Left lobe of liver (tissue), 2 donors: Measurements from ENCODE around the gene NKAIN4. TPM values are rescaled to one million over a fixed set of nuclear protein-coding genes. Genes with fewer than 3 reads are reported as not detected.
"Not testable (repeated sequence)": the region's sequence is repeated elsewhere in the genome, so short reads cannot be mapped to it uniquely, and the experiment has no call there.

Experiments used
- ATAC-seq: fragments of 200-7000 bp; cut with Tn5 transposase; one replicate; pipeline ENCODE4 v1.9.1; 2020; ENCODE audit warnings: mild to moderate bottlenecking, moderate library complexity
- DNase-seq: peaks from one replicate; pipeline ENCODE4 v3.0.0-alpha.2; 2020; ENCODE audit warnings: low spot score
- total RNA-seq: library from RNA; stranded (reverse); gene quantifications from one replicate; pipeline ENCODE4 v1.2.1, GENCODE V29; 2021
- donor health status: DM: no; HTN: no; CAD: no; lungs with moderate emphysema.
- donor health status: DM: no; HTN: yes; CAD: no.

Gene NKAIN4
- total RNA-seq, 1 donor from 2014 or later, result not detected

DNA sequence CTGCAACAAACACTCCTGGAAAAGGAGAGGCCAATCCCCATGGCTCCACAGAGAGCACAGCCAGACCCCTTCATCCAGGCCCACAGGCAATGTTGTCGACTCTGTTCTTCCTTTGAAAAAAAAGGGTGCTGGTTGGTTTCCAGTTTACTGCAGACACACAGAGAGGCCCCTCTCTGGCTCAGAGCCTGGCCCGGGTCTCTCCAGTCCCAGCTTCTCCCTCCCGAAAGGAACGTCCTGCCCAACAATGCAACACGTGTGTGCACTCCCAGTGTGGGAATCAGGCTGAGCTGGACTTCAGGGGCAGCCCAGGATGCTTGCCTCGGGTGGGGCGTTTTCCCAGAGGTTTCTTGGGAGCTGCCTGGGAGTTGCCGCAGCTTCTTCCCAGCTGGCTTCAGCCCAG, 4.5 kb upstream of the NKAIN4 start:
- no peak for DNase-seq
- ATAC-seq, result no peak

DNA sequence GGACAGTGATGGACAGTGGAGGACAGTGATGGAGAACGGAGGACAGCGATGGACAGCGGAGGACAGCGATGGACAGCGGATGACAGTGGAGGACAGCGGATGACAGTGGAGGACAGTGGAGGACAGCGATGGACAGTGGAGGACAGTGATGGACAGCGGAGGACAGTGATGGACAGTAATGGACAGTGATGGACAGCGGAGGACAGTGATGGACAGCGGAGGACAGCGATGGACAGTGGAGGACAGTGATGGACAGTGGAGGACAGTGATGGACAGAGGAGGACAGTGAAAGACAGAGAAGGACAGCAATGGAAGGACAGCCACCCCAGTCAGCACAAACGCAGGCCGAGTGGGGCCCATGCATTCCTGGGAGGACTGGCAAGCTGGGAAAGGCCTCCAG, 3.4 kb upstream of the NKAIN4 start:
- no peak for DNase-seq
- ATAC-seq, result no peak

DNA sequence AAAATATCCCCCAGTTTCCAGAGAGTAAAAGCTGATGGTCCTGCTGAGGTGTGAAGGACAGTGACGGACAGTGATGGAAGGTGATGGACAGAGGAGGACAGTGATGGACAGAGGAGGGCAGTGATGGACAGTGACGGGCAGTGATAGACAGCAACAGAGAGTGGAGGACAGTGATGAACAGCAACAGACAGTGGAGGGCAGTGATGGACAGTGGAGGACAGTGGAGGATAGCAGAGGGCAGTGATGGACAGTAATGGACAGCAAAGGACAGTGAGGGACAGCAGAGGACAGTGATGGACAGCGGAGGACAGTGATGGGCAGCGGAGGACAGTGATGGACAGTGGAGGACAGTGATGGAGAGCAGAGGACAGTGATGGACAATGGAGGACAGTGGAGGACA, 2.7 kb upstream of the NKAIN4 start:
- ATAC-seq (no peak), DNase-seq (no peak)

DNA sequence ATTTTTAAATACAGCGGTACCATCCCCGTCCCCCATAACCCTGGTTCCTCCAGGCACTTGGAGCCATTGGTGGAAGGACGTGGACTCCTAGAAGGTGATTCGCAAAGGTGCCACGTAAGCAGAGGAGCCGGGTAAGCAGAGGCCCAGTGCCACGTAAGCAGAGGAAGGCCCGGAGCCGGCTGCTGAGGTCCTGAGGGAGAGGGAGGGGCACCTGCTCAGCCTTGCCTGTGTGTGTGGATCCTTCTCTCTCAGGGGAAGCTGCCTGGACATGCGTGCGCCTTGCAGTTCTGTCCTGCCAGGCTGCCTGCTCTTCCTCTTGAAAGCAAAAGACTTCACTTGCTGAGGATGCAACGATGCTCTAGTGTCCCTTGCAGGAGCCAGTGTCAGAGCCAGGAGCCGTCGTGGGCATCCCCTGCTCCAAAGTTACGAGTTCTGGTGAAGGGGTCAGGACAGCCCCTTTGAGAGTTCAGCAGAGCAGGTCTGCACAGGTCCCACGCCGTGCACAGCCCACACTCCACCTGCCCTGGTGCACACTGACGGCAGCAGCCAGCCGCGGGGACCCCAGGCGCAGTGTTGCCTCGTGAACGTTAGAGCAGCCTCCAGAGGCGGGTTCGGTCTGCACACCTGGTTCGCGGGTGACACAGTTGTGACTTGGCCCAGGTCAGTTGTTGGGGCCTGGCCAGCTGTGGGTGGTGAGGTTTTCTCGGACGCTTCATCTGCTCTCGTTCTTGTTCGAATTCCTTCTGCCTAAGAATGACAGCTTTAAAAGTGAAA, 1.9 kb upstream of the NKAIN4 start:
- ATAC-seq, result no peak
- DNase-seq, result no peak

DNA sequence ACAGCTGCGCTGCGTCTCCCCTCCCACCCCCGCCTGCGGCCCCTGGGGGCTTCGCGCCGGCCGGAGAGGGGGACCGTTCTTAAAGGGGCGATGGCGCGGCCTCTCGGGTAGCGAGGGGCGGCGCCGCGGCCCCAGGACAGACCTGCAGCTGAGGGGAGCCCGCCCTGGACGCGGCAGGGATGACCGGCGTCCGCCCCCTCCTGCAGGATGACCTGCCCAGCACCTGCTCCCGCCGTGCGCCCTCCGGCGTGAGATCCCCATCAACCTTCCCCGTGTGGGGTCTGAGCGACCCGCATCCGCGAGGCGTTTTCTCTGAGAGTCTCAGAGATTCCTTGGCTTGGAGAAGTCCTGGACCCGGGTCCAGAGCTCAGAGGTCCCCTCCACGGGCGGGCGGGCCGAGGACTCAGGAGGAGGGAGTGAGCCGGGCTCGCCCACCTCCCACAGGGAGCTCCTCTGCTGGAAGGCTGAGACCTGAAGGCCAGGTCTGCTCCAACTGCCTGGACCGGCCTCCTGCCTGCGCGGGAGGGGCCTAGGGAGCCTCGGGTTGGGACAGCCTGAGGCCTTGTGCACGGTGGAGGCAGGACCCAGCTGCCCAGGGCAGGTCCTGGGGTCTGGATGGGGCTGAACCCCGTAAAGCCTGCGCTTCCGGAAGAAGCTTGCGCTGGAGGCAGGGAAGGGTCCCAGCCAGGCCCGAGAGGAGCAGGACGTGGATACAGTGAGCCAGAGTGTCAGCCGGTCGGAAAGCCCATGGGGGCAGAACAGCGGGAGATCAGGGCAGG, 532 bp upstream of the NKAIN4 start:
- DNase-seq (no peak), ATAC-seq (peak; percentile 28)

DNA sequence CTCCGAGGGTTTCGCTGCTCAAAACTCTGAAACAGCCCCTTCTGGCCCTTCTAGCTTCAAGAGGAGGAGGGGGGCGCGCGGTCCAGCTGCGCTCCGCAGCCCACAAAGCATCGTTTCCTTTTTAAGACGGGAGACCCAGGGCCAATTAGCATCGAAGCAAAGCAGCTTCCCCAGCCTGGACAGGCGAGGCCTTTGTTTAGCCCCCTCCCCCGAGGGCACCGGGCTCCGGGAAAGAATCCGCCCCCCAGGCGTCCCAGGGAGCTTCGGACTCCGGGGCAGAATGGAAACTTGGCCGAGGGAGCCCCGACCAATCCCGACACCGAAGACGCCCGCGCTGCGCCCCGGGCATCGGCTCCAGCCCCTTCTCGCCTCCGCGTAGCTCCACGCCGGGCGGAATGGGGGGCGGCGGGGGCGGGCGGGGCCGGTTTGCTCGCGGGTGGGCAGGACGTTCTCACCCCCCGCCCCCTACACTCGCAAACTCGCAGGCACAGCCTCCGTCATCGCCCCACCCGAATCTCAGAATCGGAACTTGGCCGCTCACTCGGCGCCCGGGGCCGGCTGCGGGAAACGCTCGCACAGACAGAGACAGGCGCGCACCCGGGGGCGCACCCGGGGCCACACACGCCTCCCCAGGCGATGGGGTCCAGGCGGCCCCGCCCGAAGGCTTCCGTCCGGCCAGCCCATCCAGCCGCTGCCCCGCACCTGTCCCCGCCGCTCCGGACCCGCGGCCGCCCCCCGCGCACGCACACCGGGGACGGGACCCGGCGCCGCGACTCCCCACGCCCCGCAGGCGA, 628 bp downstream of the NKAIN4 start:
- DNase-seq, result no peak
- ATAC-seq, result no peak

DNA sequence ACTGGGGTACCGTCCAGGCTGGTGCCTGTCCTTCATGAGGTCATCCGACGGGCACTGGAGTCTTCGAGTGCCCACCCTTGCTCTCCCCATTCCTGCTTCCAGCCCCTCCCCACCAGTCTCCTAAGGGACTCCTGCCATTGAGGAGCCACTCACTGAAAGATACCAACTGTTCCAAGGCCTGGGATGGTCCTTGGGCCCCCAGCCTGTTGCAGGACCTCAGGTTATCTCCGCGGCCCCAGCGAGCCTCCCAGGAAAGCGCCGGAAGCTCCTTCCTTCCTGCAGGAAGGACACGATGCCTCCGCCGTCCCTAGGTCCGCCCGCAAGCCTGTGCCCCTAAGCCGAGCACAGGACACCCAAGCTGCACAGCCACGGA, 1.2 kb downstream of the NKAIN4 start:
- ATAC-seq (no peak), DNase-seq (no peak)

DNA sequence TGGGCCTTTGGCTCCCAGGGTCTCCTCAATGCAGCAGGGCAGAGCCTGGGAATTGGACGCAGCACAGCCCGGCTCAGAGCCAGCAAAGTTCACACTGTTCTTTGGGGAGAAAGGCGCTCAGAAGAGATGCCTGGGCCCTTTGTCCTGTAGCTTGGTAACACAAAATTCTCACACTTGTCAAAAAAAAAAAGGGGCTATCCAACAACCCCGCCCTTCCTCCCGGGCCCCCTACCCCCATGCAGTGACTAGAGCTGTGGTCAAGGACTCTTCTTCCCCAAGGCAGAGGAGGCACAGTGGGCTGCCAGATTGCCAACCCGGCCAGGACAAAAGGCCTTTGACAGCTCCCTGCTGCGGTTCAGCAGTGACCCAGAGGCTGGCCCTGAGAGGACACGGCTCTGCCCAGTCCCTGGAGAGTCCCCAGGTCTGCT, 2.0 kb downstream of the NKAIN4 start:
- DNase-seq, result no peak
- ATAC-seq, result no peak

DNA sequence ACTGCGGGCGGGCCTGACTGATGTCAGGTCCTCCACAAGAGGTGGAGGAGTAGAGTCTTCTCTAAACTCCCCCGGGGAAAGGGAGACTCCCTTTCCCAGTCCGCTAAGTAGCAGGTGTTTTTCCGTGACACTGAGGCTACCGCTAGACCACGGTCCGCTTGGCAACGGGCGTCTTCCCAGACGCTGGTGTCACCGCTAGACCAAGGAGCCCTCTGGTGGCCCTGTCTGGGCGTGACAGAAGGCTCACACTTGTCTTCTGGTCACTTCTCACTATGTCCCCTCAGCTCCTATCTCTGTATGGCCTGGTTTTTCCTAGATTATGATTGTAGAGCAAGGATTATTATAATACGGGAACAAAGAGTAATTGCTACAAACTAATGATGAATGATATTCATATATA, 2.9 kb downstream of the NKAIN4 start:
- not testable (repeated sequence) for DNase-seq

DNA sequence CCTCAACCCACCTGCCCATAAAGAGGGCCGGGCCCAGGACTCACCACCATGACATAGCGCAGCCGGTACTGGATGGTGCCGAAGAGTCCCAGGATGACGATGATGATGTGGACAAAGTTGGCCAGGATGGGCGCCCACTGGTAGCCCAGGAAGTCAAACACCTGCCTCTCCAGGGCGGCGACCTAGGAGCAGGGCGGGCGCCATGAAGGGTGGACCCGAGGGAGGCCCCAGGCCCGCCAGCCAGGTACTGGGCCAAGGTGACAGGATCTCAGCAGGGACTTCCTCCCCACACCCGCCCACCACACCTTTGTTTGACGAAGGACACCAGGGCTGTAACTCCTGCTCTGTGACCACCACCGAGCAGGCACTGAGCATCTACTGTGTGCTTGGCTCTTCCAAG, 4.4 kb downstream of the NKAIN4 start:
- ATAC-seq (no peak), DNase-seq (no peak)

More for the DNA sequence above, 2.9 kb downstream of the NKAIN4 start:
- not testable (repeated sequence) for ATAC-seq

DNA sequence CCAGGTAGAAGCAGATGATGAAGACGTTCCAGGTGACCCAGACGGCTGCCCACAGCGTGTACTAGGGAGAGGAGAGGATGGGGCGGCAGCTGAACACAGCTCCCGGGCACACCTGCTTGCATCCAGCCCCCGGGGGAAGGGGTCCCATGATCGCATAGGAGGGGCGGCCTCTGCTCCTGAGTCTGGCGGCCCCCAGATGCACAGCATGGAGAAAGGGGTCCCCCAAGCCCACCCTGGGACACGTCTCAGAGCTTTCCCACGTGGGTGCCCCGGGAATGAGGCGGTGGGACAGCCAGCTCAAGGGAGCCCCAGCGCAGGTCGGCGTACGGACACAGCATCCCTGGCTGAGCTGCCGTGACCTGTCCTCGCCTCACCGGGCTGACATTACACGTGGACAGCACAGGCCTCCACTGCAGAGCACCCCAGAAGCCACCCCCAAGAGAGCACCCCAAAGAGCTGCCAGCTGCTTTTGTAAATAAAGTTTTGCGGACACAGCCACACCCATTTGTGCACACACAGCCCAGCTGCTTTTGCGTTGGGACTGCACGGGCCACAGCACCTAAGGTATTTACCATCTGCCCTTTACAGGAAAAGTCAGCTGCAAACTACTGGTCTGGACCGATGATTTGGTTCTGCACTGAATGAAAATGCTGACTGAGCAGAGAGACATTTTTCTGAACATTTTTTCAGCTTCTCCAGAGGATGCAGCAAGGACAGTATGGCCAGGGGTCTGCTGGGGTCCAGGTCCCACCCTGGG, 5.2 kb downstream of the NKAIN4 start:
- ATAC-seq (no peak), DNase-seq (no peak)

DNA sequence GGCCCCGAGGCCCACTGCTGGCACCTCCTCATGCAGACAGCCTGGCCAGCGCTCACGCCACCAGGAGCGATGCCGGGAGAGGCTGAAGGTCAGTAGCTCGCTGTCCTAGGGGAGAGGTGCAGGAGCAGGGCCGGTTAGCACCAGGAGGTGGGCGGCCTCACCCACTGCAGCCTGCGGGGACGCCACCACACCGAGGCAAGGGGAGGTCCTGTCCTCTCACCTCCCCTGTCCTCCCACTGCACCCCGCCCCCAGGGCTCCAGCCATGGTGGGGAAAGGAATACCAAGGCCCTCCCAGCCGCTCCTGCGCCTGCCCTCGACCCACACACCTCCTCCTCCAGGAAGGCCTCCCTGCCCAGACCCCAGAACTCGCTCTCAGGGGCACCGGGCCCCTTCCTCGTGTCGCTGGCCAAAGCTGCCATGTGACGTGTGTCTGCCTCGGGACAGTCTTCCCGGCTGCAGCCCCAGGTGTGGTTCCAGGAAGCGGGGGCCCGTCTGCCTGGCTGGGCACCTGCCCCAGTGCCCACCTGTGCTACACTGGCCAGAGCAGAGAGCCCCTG, 6.5 kb downstream of the NKAIN4 start:
- DNase-seq (no peak), ATAC-seq (no peak)

DNA sequence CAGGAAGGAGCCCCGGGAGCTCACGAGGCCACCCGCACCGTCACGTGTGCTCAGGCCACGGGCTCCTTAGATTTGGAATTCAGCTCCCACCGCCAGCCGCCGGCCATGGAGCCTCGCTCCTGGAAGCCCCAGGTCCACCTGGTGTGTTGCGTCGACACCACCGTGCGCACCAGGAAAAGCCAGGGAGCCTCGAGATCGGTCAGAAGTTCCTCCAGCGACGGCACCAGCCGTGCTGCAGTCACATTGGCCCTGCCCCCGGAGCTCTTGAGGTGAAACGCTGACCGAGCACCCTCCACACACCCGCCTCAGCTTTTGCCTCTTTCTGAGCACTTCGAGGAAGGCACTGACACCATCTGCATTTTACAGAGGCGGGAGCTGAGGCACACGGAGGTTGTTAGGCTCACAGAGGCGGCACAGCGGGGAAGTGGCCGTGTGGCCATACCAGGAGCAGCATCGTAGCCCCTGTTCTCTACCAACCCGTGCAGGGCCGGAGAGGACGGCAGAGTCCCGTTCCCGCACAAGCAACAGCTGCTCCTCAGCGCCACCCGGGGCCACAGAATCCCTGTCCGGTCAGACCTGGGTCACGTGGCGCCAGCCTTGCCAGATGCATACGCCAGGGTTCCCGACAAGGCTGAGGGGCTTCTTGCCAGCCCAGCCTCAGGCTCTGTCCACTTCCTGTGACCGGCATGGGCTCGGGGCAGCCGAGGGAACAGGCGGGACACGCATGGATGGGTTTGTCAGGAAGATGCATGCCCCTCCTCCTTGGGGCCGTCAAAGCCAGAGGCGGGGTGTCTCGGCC, 7.6 kb downstream of the NKAIN4 start:
- no peak for DNase-seq
- ATAC-seq, result peak; percentile 51

DNA sequence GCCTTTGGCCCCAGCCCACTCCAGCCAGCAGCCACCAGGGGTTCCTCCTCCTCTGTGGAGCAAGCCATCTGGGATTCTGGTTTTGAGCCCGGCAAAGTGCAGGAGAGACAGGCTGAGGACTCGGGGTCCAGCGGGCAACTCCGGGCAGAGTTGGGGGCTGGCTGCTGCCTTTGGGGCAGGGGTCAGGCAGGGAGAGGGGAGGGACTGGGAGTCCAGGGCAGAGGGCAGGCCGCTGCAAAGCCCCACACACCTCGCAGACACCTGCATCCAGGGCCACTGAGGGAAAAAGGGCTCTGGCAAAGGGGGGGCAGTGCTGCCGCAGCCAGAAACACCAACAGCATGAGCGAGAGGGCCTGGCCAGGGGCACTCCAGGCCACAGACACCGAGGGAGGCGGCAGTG, 9.8 kb downstream of the NKAIN4 start:
- ATAC-seq (no peak), DNase-seq (no peak)

DNA sequence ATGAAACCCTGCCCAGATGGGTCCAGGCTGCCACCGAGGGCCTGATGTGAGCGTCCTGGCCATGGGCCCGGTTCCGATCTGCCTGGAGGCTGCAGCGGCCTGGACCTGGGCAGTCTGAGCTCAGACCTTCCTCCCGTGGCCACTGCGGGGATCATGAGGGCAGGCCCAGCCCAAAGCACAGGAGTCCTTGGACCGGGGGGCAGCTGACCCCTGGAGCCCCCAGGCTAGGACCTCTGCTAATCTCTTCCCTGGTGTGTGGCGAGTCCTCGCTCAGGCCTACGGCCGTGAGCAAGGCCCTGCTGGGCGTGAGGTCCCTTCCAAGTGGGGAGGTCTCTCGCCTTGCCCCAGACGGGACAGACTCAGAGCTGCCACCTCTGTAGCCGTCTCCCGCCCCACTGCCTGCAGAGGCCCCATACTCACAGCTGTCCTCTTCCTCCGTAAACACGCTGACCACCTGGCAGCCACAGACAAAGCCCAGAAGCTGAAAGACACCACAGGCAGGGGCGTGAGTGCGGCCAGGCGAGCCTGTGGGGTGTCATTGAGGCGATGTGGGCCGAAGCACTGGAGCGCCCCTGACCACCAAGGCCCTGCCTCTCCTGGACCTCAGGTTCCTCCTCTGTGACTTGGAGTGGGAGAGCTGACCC, 10.5 kb downstream of the NKAIN4 start:
- DNase-seq (no peak), ATAC-seq (no peak)

DNA sequence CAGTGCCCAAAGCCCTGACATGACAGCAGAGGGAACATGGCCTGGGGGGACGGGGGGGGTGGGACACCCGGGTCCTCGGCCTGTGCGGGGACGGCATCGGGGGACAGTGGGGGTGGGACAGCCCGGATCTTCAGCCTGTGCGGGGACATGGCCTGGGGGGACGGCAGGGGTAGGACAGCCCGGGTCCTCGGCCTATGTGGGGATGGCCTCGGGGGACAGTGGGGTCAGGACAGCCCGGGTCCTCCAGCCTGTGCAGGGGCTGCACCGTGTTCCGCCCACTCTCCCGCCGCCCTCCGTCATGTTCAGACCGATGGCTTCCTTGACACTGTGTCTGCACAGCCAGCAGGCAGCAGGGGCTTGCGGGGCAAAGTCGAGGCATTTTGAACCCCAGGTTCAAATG, 11.5 kb downstream of the NKAIN4 start:
- DNase-seq, result no peak
- no peak for ATAC-seq

DNA sequence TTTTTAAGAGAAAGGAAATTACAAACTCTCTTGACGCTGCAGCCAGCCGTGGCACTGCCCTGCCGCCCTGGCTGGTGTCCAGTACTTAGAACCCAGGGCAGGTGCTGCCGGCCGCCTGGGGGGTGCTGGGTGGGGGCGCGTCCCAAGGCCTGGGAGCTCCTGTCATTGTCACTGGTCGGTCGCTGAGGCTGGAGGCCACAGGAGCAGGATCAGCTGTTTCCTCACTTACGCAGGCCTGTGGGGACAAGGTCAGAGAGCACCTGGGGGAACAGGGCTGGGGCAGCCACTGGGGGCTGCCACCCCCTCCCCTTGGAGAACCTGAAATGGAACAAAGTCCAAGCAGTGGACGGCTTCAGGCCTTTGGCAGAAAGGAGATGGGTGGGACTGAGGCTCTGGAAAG, 13.0 kb downstream of the NKAIN4 start:
- DNase-seq (no peak), ATAC-seq (no peak)

DNA sequence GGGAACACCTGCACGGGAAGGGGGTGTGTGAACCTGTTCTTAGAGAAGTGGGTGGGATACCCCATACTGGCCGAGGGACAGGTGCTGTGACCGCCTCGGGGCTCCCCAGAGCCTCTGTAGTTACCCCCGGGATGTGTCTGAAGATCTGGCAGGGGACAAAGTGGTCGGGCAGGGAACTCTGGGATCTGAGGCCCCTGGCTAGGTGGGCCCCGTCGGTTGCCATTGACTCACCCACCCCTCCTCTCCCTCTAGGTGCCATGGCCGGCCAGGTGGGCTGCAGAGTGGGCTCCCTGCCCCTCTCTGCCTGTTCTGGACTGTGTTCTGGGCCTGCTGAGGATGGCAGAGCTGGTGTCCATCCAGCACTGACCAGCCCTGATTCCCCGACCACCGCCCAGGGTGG, 14.3 kb downstream of the NKAIN4 start:
- ATAC-seq (no peak), DNase-seq (no peak)

DNA sequence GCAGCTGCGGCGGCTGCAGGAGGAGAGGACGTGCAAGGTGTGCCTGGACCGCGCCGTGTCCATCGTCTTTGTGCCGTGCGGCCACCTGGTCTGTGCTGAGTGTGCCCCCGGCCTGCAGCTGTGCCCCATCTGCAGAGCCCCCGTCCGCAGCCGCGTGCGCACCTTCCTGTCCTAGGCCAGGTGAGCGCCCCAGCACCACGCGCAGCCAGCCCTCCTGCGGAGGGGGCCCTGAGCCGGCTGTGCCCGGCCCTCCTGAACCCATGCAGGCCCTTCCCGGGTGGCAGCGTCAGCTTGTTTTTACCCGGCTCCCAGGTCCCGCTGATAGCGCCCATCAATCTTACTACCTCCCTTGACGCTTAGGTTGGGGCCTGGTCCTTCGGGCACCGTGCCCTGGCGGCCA, 14.8 kb downstream of the NKAIN4 start:
- DNase-seq, result no peak
- no peak for ATAC-seq
